Upper lobe of left lung (tissue), 4 donors: Measurements from ENCODE around the gene FBXO11.

Experiments
- POLR2AphosphoS5 ChIP-seq, 2 donors: sonication (generic); formaldehyde crosslinking; IDR thresholded peaks; one replicate each; pipeline ENCODE4 v1.5.1; 2017; ENCODE audit warnings: antibody characterized with exemption in 2 of 2
- TF ChIP-seq, protein P1 (sequence below), 6 experiments: fragments of 450-650 bp in 4 of 6; fragments of 200-600 bp in 2 of 6; sonication (generic) in 2 of 6; IDR thresholded peaks; one replicate each; pipeline ENCODE4 v1.5.1; 2016 to 2019; ENCODE audit warnings: antibody characterized with exemption in 6 of 6

DNA sequence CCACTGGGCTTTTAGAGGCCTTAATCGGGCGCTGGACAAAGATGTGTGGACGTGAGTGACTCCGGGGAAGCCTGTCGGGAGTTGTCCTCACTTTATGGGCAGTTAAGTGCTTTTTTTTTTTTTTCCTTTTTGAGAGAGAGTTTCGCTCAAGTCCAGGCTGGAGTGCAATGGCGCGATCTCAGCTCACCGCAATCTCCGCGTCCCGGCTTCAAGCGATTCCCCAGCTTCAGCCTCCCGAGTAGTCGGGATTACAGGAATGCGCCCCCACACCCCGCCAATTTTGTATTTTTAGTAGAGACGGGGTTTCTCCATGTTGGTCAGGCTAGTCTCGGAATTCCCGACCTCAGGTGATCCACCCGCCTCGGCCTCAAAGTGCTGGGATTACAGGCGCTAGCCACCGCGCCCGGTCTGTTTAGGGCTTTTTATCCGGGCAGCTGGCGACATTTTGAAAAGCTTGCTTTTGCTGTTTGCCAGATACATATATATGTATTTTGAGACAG is 121.9 kb downstream of the FBXO11 start:
- TF ChIP-seq, protein P1, sequence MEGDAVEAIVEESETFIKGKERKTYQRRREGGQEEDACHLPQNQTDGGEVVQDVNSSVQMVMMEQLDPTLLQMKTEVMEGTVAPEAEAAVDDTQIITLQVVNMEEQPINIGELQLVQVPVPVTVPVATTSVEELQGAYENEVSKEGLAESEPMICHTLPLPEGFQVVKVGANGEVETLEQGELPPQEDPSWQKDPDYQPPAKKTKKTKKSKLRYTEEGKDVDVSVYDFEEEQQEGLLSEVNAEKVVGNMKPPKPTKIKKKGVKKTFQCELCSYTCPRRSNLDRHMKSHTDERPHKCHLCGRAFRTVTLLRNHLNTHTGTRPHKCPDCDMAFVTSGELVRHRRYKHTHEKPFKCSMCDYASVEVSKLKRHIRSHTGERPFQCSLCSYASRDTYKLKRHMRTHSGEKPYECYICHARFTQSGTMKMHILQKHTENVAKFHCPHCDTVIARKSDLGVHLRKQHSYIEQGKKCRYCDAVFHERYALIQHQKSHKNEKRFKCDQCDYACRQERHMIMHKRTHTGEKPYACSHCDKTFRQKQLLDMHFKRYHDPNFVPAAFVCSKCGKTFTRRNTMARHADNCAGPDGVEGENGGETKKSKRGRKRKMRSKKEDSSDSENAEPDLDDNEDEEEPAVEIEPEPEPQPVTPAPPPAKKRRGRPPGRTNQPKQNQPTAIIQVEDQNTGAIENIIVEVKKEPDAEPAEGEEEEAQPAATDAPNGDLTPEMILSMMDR (IDR thresholded peaks at IDR 0.05): no peak
- TF ChIP-seq POLR2AphosphoS5 (IDR thresholded peaks at IDR 0.05): no peak
